Stimulated activated CD4-positive, alpha-beta T cell treated with anti-CD3 and anti-CD28 coated beads, Interleukin-15, amount 100 ng/mL, for 24 hours (primary cell): ENCODE data around the gene SUV39H1.

Source experiments
- DNase-seq: peaks from one replicate; pipeline ENCODE4 v3.0.0-alpha.2; 2020

The SUV39H1 gene

GRCh38 chrX:48715876-48716502 lies 19.5 kb downstream of the SUV39H1 start:
- DNase-seq = no peak

GRCh38 chrX:48719958-48720357 lies 23.4 kb downstream of the SUV39H1 start:
- DNase-seq = no peak

GRCh38 chrX:48720577-48721250 lies 24.2 kb downstream of the SUV39H1 start:
- no peak for DNase-seq

- DNase-seq = no peak
These were observed 25.4 kb downstream of the SUV39H1 start for GRCh38 chrX:48721916-48722315.

- no peak for DNase-seq
These were observed 30.1 kb downstream of the SUV39H1 start for GRCh38 chrX:48726596-48726995.

GRCh38 chrX:48728653-48729052 lies 32.1 kb downstream of the SUV39H1 start:
- no peak for DNase-seq

- DNase-seq = no peak
These were observed 39.8 kb downstream of the SUV39H1 start for GRCh38 chrX:48736303-48736702.

GRCh38 chrX:48736878-48737212 lies 40.3 kb downstream of the SUV39H1 start:
- DNase-seq = no peak

- peak; percentile 89 for DNase-seq
These were observed 40.8 kb downstream of the SUV39H1 start for GRCh38 chrX:48737213-48737938.

GRCh38 chrX:48737940-48738339 lies 41.4 kb downstream of the SUV39H1 start:
- no peak for DNase-seq

- DNase-seq = no peak
These were observed 45.3 kb downstream of the SUV39H1 start for GRCh38 chrX:48741834-48742233.

GRCh38 chrX:48745222-48745621 lies 48.7 kb downstream of the SUV39H1 start:
- DNase-seq = no peak

GRCh38 chrX:48747415-48748016 lies 51.0 kb downstream of the SUV39H1 start:
- DNase-seq = no peak

GRCh38 chrX:48749182-48749581 lies 52.6 kb downstream of the SUV39H1 start:
- no peak for DNase-seq

GRCh38 chrX:48751343-48751742 lies 54.8 kb downstream of the SUV39H1 start:
- DNase-seq = peak; percentile 10

- DNase-seq = no peak
These were observed 56.0 kb downstream of the SUV39H1 start for GRCh38 chrX:48752498-48752897.

GRCh38 chrX:48753708-48754228 lies 57.2 kb downstream of the SUV39H1 start:
- no peak for DNase-seq

GRCh38 chrX:48754238-48754637 lies 57.7 kb downstream of the SUV39H1 start:
- no peak for DNase-seq
